PFSK-1 (cell line): Measurements from ENCODE around the gene CYTH1.

Experiments used
- FOXP2 ChIP-seq: optimal IDR thresholded peaks from 2 replicates; pipeline ENCODE3; 2011; ENCODE audit warnings: borderline replicate concordance, control low read depth, inconsistent platforms; ENCODE audit not compliant: insufficient read depth; ENCODE audit errors: extremely low read length, extremely low read depth
- POLR2AphosphoS5 ChIP-seq: IDR thresholded peaks from 2 replicates; pipeline ENCODE4 v1.6.1; 2012; ENCODE audit warnings: low read depth, mild to moderate bottlenecking, control low read depth, low read length, moderate library complexity
- SIN3A ChIP-seq: IDR thresholded peaks from 2 replicates; pipeline ENCODE4 v1.6.1; 2012; ENCODE audit warnings: mild to moderate bottlenecking, low read length, moderate library complexity, borderline replicate concordance; ENCODE audit not compliant: insufficient read depth
- TAF1 ChIP-seq: IDR thresholded peaks from 2 replicates; pipeline ENCODE4 v1.6.1; 2012; ENCODE audit warnings: low read length, control low read depth, borderline replicate concordance; ENCODE audit not compliant: insufficient read depth
- TF ChIP-seq, protein P1 (sequence below), 2 experiments: IDR thresholded peaks; 2 replicates each; pipeline versions ENCODE4 v1.6.1 to v1.8.0; 2011 to 2012; ENCODE audit warnings: low read depth in 2 of 2, low read length in 2 of 2, control low read depth in 1 of 2, inconsistent platforms in 1 of 2, mild to moderate bottlenecking in 1 of 2, moderate library complexity in 1 of 2; ENCODE audit not compliant: insufficient read depth in 1 of 2

The CYTH1 gene

GRCh38 chr17:78677303-78678221 lies 104.5 kb downstream of the CYTH1 start:
- TF ChIP-seq SIN3A, result no peak
- TF ChIP-seq, protein P1, sequence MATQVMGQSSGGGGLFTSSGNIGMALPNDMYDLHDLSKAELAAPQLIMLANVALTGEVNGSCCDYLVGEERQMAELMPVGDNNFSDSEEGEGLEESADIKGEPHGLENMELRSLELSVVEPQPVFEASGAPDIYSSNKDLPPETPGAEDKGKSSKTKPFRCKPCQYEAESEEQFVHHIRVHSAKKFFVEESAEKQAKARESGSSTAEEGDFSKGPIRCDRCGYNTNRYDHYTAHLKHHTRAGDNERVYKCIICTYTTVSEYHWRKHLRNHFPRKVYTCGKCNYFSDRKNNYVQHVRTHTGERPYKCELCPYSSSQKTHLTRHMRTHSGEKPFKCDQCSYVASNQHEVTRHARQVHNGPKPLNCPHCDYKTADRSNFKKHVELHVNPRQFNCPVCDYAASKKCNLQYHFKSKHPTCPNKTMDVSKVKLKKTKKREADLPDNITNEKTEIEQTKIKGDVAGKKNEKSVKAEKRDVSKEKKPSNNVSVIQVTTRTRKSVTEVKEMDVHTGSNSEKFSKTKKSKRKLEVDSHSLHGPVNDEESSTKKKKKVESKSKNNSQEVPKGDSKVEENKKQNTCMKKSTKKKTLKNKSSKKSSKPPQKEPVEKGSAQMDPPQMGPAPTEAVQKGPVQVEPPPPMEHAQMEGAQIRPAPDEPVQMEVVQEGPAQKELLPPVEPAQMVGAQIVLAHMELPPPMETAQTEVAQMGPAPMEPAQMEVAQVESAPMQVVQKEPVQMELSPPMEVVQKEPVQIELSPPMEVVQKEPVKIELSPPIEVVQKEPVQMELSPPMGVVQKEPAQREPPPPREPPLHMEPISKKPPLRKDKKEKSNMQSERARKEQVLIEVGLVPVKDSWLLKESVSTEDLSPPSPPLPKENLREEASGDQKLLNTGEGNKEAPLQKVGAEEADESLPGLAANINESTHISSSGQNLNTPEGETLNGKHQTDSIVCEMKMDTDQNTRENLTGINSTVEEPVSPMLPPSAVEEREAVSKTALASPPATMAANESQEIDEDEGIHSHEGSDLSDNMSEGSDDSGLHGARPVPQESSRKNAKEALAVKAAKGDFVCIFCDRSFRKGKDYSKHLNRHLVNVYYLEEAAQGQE (IDR thresholded peaks at IDR 0.05; ENCODE audit: insufficient read depth in 1 of 2, low read depth in 2 of 2, low read length in 2 of 2), result no peak

- TF ChIP-seq TAF1, result no peak
- no peak for TF ChIP-seq SIN3A
- no peak for TF ChIP-seq POLR2AphosphoS5
- TF ChIP-seq, protein P1 (IDR thresholded peaks at IDR 0.05; ENCODE audit: insufficient read depth in 1 of 2, low read depth in 2 of 2, low read length in 2 of 2), result no peak
- TF ChIP-seq FOXP2, result no peak
Measured at GRCh38 chr17:78676412-78677302, 105.4 kb downstream of the CYTH1 start.

GRCh38 chr17:78675836-78676235 lies 106.2 kb downstream of the CYTH1 start:
- TF ChIP-seq POLR2AphosphoS5 (no peak), SIN3A (no peak), TAF1 (no peak), FOXP2 (no peak)
- TF ChIP-seq, protein P1 (IDR thresholded peaks at IDR 0.05; ENCODE audit: insufficient read depth in 1 of 2, low read depth in 2 of 2, low read length in 2 of 2), result no peak

- TF ChIP-seq FOXP2 (no peak), POLR2AphosphoS5 (no peak), SIN3A (no peak), TAF1 (no peak)
- TF ChIP-seq, protein P1 (IDR thresholded peaks at IDR 0.05; ENCODE audit: insufficient read depth in 1 of 2, low read depth in 2 of 2, low read length in 2 of 2), result no peak
Measured at GRCh38 chr17:78675316-78675616, 106.8 kb downstream of the CYTH1 start.
